ENCODE results near the gene MLPH.

MLPH gene

GRCh38 chr2:237597196-237598145 is 110.4 kb downstream of the MLPH start:
- DNase-seq, result no peak

DNA sequence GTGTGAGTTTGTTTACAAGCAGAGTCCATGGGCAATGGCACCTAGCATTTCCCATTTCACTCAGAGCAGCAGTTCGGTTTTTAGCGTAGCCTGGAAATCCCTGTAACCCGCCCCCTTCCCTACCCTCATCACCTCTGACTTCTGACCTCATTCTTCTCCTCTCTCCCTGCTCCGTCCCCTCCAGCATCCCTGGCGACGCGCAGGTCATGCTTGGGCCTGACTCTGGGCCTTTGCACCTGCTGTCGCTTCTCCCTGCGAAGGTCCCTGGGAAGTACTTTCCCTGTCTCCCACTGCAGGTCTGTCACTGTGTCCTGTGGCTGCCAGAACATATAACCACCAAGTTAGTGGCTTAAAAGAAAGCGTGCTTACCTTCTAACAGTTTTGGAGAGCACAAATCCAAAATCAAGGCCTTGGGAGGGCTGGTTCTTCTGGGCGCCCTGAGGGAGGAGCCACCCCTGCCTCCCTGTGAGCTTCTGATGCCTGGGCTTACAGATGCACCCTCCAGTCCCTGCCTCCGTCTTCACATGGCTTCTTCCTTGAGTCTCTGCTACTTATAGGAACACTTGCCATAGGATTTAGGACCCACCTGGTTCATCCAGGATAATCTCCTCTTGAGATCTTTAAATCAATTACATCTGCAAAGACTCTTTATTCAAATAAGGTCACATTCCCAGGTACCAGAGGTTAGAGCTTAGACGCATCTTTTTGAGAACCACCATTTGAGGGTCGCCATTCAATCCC is 111.6 kb downstream of the MLPH start:
- DNase-seq, result no peak

DNA sequence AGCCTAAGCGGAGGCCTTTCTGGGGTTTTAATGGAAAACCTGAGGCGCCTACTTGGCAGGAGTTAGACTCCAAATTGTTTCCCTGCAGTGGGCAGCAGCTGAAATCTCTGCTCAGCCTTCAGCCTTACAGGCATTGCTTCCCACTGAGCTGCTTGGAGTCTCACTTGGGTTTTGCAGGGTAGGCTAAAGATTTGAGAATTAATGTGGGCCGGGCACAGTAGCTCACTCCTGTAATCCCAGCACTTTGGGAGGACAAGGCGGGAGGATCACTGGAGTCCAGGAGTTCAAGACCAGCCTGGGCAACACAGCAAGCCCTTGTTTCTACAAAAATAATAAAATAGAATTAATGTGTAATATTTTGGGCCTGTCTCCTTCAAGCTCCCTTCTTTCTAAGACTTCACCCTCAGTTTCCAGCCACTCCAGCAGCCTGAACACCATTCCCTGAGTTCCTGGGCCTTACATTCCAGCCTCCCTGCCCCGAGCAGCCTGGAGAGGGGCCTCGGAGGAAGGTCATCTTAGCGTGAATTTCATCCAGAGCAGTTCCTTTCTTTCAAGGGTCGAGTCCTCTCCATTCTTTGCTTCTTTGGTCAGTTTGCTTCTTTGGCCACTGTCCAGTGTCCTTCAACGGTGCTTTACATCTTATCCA is 112.5 kb downstream of the MLPH start:
- no peak for DNase-seq

DNA sequence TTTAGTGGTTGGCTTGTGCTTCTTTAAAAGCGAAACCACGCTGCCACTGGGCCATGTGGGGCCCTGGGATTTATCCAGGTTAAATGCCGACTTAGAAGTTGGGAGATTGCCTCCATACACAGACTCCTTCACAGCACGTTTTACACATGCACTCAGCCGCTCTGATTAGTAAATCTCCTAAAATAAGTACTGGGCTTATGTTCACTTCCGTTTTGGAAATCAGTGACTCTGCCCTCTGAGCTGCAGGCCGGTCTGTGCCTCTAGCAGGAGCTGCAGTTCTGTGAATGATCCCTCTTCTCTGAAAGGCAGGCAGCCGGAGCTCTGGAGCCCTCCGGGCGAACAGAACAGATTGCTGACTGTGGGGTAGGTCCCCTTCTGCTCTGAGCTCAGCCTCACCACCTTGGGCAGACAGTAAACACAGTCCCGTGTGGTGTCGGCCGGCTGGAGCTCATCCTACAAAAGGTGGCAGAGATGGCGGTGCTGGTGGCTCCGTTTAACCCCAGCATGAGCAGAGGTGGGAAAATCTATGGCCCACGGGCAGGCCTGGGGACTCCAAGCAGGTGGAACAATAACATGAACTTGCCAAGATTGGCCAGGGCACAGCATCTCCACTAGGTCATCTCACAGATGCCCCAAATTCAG is 113.3 kb downstream of the MLPH start:
- peak in 6 of 58 donors; percentile 6 to 31 (median 16) for DNase-seq

DNA sequence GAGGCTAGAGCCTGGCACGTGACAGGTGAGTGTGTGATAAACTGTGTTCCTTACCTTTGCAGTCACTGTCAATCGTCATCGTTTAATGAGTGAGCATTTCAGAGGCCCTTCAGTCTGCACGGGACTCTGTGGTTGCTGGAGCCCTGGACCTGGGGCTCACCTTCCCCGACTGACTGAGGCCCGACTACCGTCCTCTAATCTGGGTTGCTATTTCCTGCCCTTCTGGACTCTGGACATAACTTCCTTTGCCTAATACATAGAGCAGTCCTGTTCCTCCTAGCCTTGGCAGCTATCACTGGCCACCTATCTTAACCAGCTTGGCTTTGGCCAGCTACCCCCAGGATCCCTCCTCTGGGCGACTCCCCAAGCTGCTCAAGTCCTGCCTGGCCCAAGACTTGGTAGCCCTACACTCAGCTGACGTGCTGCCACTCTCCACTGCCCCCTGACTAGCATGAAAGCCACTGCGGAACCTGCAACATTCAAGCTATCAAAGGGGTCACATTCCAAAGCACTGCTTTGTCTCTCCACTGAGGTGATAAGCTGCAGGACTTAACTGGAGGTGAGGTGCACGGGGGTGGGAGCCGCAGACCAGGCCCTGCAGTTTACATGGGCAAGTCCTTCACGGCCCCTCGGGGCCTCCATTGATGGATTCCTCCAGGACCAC is 114.5 kb downstream of the MLPH start:
- DNase-seq, result no peak

DNA sequence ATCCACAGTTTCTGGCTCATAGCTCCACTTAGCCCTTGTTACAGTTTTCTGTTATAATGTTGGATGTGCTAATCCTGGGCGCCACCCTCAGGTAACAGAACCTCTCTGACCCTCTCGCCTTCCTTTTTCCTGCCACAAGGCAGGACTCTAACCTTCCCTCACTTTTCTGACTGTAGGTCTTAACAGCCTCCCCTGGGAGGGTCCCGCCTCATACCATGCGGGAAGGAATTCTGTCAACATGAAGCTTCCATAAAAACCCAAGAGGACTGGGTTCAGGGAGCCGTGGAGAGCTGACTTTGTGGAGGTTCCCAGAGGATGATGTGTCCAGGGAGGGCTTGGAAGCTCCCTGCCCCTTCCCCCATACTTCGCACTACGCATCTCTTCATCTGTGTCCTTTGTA is 115.4 kb downstream of the MLPH start:
- no peak for DNase-seq

DNA sequence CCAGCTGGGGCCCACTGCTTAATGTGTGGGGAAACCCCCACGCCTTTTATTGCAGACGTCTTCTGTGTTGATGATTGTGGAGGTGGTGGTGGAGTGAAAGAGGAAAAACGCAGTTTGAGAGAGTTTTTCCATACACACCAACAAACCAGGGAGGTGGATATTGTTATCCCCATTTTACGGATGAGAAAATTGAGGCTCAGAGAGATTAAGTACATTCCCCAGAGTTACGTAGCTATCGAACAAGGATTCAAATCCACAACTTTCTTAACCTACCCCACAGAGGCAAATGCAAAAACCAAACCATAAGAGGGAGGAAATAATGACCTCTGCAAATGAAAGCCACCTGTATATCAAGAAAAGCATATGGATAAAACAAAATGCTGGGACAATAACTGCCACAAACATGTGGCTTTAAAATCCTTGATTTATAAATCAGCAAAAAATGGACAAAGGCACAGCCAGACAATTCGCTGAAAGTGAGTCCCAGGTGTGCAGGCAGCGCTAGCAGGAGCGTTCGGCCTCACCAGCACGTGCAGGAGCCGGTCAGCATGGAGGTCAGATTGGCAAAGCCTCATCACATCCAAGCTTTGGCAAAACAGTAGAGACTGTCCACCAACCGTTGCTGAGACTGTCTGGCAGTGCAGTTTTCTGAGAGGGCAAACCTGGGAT is 116.1 kb downstream of the MLPH start:
- no peak for DNase-seq

- DNase-seq, result peak in 5 of 58 donors; percentile 13 to 38 (median 22)
Observed at GRCh38 chr2:237603718-237604362, 116.8 kb downstream of the MLPH start.

DNA sequence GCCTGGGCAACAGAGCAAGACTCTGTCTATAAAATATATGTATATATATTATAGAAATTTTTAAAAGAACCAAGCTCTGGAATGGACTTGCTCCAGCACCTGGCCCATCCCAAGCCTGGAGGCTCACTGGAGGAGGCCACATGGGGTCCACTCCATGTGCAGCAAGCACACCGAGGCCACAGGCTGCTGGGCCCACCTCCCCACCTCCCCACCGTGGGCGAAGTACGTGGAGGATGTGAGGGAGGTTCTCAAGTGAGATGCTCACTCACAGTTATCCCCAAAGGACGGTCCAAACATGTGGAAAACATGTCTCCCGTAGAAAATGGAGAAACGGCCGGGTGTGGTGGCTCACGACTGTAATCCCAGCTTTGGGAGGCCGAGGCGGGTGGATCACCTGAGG is 117.3 kb downstream of the MLPH start:
- no peak for DNase-seq
